NCI-H774 (cell line): ENCODE measurements around the gene ERFL.

ENCODE experiments used
- DNase-seq: peaks from one replicate; lab custom pipeline; 2025; lab: John Stamatoyannopoulos, UW

ERFL gene

GRCh38 chr19:41859618-41860418 lies 68.4 kb downstream of the ERFL start, which contains the start of gene RPS19:
TSS of gene RPS19 (plus strand) at chr19:41860255. CDS start at chr19:41860775, 520 bp downstream.
- DNase-seq = peak; percentile 97

DNA sequence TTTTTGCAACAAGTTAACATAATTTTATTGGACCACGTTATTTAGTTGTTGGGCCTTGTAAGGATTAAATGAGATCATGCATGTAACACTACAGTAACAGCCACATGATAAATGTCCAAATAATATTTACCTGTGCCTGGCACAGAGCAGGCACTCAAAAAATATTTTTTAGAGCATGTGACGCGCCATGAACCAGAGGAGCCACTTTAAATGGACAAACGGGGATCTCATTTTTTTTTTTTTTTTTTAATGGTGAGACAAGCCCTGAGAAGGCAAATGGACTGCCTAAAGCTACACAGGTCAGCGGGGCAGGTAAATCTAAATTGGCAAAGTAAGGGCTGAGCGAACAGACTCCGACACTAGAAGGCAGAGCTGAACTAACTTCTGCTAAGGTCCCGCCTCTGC lies 69.0 kb downstream of the ERFL start:
- DNase-seq = no peak
